Spinal cord (tissue), 10 donors: Measurements from ENCODE around the gene KLK15. TPM values are rescaled to one million over a fixed set of nuclear protein-coding genes. Genes with fewer than 3 reads are reported as not detected.

ENCODE experiments used
- DNase-seq, 6 donors: peaks; one replicate each; pipeline versions ENCODE4 v3.0.0 to v3.0.0-alpha.2; 2013 to 2015; ENCODE audit warnings: low spot score in 6 of 6, low read depth in 4 of 6
- H3K27ac ChIP-seq: one replicate; pipeline ENCODE4 v1.5.1; 2013; ENCODE audit warnings: low read depth, low read length, control low read depth
- H3K27me3 ChIP-seq: one replicate; pipeline ENCODE4 v1.6.1; 2013; ENCODE audit warnings: low read length; ENCODE audit not compliant: control insufficient read depth, insufficient read depth
- H3K36me3 ChIP-seq: one replicate; pipeline ENCODE4 v1.6.1; 2013; ENCODE audit warnings: low read length; ENCODE audit not compliant: control insufficient read depth, insufficient read depth
- H3K4me1 ChIP-seq: one replicate; pipeline ENCODE4 v1.6.1; 2013; ENCODE audit warnings: low read length; ENCODE audit not compliant: control insufficient read depth, insufficient read depth
- H3K4me3 ChIP-seq: one replicate; pipeline ENCODE4 v1.5.1; 2013; ENCODE audit warnings: low read depth, low read length, control low read depth
- H3K9me3 ChIP-seq: one replicate; pipeline ENCODE4 v1.6.1; 2013; ENCODE audit warnings: low read length; ENCODE audit not compliant: control insufficient read depth, insufficient read depth
- WGBS: methylation state at CpG from one replicate; pipeline ENCODE4 v1.1.5; 2013; ENCODE audit warnings: missing lambda C conversion rate; ENCODE audit not compliant: insufficient coverage; 5-methylcytosine and 5-hydroxymethylcytosine counted together
- polyA plus RNA-seq, 2 donors: library from polyadenylated mRNA; unstranded; fragments of 120-200 nt; gene quantifications; one replicate each; pipeline ENCODE4 v1.2.1, GENCODE V29; 2013; ENCODE audit not compliant: insufficient read length in 2 of 2
- total RNA-seq, 2 donors: library from RNA; depleted of rRNA in 1 of 2; stranded (reverse); fragments of 120-200 nt in 1 of 2; fragments of >200 nt in 1 of 2; gene quantifications; one replicate each; pipeline versions ENCODE4 v1.2.3 to v1.2.4, GENCODE V29; 2013 to 2014
- donor health status: healthy.

Gene KLK15
- total and polyA plus RNA-seq, 4 donors, result not detected

GRCh38 chr19:50850738-50851137 is 17.4 kb upstream of the KLK15 start:
- 55% methylated on average over 2 of the region's 3 CpGs for WGBS

DNA sequence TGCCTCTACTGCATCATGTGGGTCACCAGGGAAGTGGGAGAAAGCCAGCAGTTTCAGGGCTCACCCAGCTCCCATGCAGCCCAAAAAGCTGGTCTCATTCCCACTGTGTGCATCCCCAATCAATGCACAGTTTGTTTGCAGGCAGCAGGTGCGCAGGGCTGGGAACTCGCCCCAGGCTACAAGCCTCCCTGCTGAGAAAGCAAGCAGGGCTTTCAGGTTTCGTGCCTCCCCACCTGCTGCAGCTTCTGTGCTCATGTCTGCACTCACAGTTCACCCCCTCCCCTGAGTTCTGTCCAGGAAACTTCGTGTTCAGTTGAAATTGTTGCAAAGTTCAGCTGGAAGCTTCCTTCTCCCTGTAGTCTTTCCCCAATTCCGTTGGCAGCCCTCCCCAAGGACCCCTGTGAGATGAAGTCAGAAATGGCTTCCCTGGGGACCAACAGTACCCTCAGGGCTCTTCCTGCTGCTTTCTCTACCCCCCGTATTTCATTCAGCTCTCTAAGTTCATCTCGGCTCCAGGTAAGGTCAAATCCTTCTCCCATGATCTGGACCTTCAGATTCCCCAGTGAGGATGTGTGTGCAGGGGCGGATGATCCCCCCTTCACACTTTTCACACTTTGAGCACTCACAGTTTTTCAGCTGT is 11.0 kb upstream of the KLK15 start:
- no peak overlapping the region for H3K4me3 ChIP-seq
- H3K27me3 ChIP-seq, result no peaks in the 10 kb centered on the region
- DNase-seq, result no peak
- no peaks in the 10 kb centered on the region for H3K36me3 ChIP-seq
- H3K27ac ChIP-seq, result no peak overlapping the region
- H3K9me3 ChIP-seq, result peaks cover 2% of the 10 kb centered on the region
- H3K4me1 ChIP-seq, result no peaks in the 10 kb centered on the region
- WGBS, result 55% methylated on average over 5 of the region's 8 CpGs

More at GRCh38 chr19:50850738-50851137, 17.4 kb upstream of the KLK15 start:
- H3K4me3 ChIP-seq, result no peak overlapping the region
- no peaks in the 10 kb centered on the region for H3K4me1 ChIP-seq
- H3K9me3 ChIP-seq, result no peaks in the 10 kb centered on the region
- no peak overlapping the region for H3K27ac ChIP-seq
- no peaks in the 10 kb centered on the region for H3K36me3 ChIP-seq
- DNase-seq, result no peak
- H3K27me3 ChIP-seq, result peaks cover 5% of the 10 kb centered on the region

DNA sequence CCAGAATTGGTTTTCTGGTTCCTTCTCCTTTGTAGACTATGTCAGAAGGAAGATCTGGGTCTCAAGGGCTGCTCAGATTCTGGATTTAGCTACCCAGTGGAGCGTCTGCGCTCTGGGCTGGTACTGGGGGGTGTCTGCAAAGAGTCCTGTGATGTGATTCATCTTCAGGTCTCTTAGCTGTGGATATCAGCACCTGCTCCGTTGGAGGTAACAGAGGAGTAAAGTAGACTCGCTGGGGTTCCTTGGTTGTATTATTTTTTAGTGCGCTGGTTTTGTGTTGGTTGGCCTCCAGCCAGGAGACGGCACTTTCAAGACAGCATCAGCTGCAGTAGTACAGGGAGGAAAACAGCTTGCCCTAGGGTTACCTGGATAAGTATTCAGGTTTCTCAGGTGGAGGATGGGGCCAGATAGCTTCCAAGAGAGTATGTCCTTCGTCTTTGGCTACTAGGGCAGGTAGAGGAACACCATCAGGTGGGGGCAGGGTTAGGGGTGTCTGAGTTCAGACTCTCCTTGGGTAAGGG is 10.4 kb upstream of the KLK15 start:
- H3K27ac ChIP-seq, result no peak overlapping the region
- H3K27me3 ChIP-seq, result no peaks in the 10 kb centered on the region
- 51% methylated on average over 5 of the region's 7 CpGs for WGBS
- H3K4me1 ChIP-seq, result no peaks in the 10 kb centered on the region
- no peak for DNase-seq
- no peak overlapping the region for H3K4me3 ChIP-seq
- H3K9me3 ChIP-seq, result peaks cover 2% of the 10 kb centered on the region
- no peaks in the 10 kb centered on the region for H3K36me3 ChIP-seq

GRCh38 chr19:50843205-50843604 is 9.8 kb upstream of the KLK15 start:
- no peaks in the 10 kb centered on the region for H3K27me3 ChIP-seq
- H3K9me3 ChIP-seq, result peaks cover 2% of the 10 kb centered on the region

GRCh38 chr19:50842130-50842529 is 8.8 kb upstream of the KLK15 start:
- Histone ChIP-seq H3K4me1 (no peaks in the 10 kb centered on the region), H3K27ac (no peak overlapping the region), H3K27me3 (no peaks in the 10 kb centered on the region), H3K36me3 (no peaks in the 10 kb centered on the region), H3K4me3 (no peak overlapping the region), H3K9me3 (peaks cover 2% of the 10 kb centered on the region)
- no peak for DNase-seq
- 82% methylated on average over 3 of the region's 6 CpGs for WGBS

More at GRCh38 chr19:50843205-50843604, 9.8 kb upstream of the KLK15 start:
- Histone ChIP-seq H3K4me1 (no peaks in the 10 kb centered on the region), H3K4me3 (no peak overlapping the region), H3K27ac (no peak overlapping the region), H3K36me3 (no peaks in the 10 kb centered on the region)
- no peak for DNase-seq
- WGBS, result no CpG with 5 or more reads among the region's 2 CpGs

DNA sequence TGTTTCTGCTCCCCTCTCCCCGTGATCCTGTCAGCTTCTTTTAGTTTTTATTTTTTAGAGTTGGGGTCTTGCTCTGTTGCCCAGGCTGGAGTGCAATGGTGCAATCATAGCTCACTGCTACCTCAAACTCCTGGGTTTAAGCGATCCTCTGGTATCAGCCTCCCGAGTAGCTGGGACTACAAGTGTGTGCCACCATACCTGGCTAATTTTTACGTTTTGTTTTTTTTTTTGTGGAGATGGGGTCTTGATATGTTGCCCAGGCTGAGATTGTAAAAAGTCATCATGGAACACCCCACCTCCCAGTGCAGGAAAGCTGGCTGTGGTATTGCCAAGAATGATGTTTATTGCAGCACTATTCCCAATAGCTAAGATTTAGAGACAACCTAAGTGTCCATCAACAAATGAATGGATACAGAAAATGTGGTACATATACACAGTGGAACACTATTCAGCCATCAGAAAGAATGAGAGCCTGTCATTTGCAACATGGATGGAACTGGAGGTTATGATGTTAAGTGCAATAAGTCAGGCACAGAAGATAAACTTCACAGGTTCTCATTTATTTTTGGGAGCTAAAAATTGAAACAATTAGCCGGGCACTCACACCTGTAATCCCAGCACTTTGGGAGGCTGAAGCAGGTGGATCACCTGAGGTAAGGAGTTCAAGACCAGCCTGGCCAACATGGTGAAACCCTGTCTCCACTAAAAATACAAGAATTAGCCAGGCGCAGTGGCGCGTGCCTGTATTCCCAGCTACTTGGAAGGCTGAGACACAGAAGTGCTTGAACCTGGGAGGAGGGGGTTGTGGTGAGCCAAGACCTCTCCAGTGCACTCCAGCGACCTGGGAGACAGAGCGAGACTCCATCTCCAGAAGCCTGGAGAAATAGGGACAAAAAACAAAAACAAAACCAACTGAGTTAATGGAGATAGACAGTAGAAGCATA is 6.6 kb upstream of the KLK15 start:
- Histone ChIP-seq H3K27me3 (peaks cover 6% of the 10 kb centered on the region), H3K36me3 (no peaks in the 10 kb centered on the region), H3K9me3 (peaks cover 2% of the 10 kb centered on the region), H3K4me1 (peaks cover 12% of the 10 kb centered on the region), H3K4me3 (no peak overlapping the region), H3K27ac (no peak overlapping the region)
- 40% methylated on average over 1 of the region's 10 CpGs for WGBS
- DNase-seq, result no peak

- no peaks in the 10 kb centered on the region for H3K9me3 ChIP-seq
- no peak overlapping the region for H3K4me3 ChIP-seq
- H3K36me3 ChIP-seq, result no peaks in the 10 kb centered on the region
- peaks cover 12% of the 10 kb centered on the region for H3K4me1 ChIP-seq
- H3K27me3 ChIP-seq, result peaks cover 6% of the 10 kb centered on the region
- H3K27ac ChIP-seq, result no peak overlapping the region
- 29% methylated on average over 5 of the region's 6 CpGs for whole genome bisulfite sequencing
- DNase-seq, result no peak
These were observed 4.9 kb upstream of the KLK15 start for GRCh38 chr19:50838239-50838638.

GRCh38 chr19:50837300-50837699 is 3.9 kb upstream of the KLK15 start:
- peaks cover 6% of the 10 kb centered on the region for H3K27me3 ChIP-seq
- no peaks in the 10 kb centered on the region for H3K9me3 ChIP-seq
- no peak overlapping the region for H3K4me3 ChIP-seq
- no peaks in the 10 kb centered on the region for H3K36me3 ChIP-seq
- DNase-seq, result no peak
- 81% methylated on average over 9 of the region's 10 CpGs for WGBS
- H3K27ac ChIP-seq, result no peak overlapping the region
- H3K4me1 ChIP-seq, result peaks cover 12% of the 10 kb centered on the region

GRCh38 chr19:50836543-50837195 is 3.3 kb upstream of the KLK15 start:
- Histone ChIP-seq H3K4me3 (no peak overlapping the region), H3K4me1 (peaks cover 12% of the 10 kb centered on the region), H3K27me3 (peaks cover 6% of the 10 kb centered on the region), H3K36me3 (no peaks in the 10 kb centered on the region), H3K9me3 (no peaks in the 10 kb centered on the region), H3K27ac (no peak overlapping the region)
- DNase-seq, result no peak
- WGBS, result 44% methylated on average over 17 of the region's 19 CpGs
